Measurements from ENCODE around the gene PCDHGA11.
"Not testable (repeated sequence)": the region's sequence is repeated elsewhere in the genome, so short reads cannot be mapped to it uniquely, and the experiment has no call there.

Gene PCDHGA11

DNA sequence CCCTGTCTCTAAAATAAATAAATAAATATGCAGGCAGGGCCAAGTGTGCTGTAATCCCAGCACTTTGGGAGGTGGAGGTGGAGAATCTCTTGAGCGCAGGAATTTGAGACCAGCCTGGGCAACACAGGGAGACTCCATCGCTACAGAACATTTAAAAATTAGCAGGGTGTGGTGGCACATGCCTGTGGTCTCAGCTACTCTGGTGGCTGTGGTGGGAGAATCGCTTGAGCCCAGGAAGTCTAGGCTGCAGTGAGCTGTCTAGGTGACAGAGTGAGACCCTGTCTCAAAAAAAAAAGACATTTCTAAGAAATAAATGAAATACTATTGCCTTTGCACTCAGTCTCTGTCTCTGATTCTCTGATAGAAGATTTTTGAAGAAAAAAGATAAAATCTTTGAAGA is 9.3 kb upstream of the PCDHGA11 start:
- no peaks in the 10 kb centered on the region for H3K9me3 ChIP-seq
- H3K4me3 ChIP-seq (ENCODE audit: low read depth, low read length), result no peak overlapping the region
- DNase-seq, result no peak
- no peaks in the 10 kb centered on the region for H3K27me3 ChIP-seq
- H3K4me1 ChIP-seq, result no peaks in the 10 kb centered on the region
- H3K36me3 ChIP-seq, result no peaks in the 10 kb centered on the region
- TF ChIP-seq CTCF (IDR thresholded peaks at IDR 0.05; ENCODE audit: low read depth, low read length), result no peak

- Histone ChIP-seq H3K4me3 (ENCODE audit: low read depth, low read length) (no peak within 1 kb of the TSS), H3K9me3 (no peaks in the 10 kb centered on the region; the same call in 1 of the 2 replicates)
- DNase-seq, result peak; percentile 49
Observed at GRCh38 chr5:141412854-141413539, 7.9 kb upstream of the PCDHGA11 start, which contains the start of gene PCDHGA10. TSS of gene PCDHGA10 (plus strand) at chr5:141412987. CDS start at chr5:141413176, 189 bp downstream.

GRCh38 chr5:141413540-141414069 is 7.2 kb upstream of the PCDHGA11 start:
- DNase-seq, result no peak
- Histone ChIP-seq H3K4me3 (ENCODE audit: low read depth, low read length) (no peak overlapping the region), H3K4me1 (no peaks in the 10 kb centered on the region), H3K9me3 (no peaks in the 10 kb centered on the region; the same call in 1 of the 2 replicates), H3K36me3 (no peaks in the 10 kb centered on the region), H3K27me3 (no peaks in the 10 kb centered on the region)
- no peak for TF ChIP-seq CTCF (IDR thresholded peaks at IDR 0.05; ENCODE audit: low read depth, low read length)

More at GRCh38 chr5:141412854-141413539, 7.9 kb upstream of the PCDHGA11 start, which contains the start of gene PCDHGA10:
- Histone ChIP-seq H3K4me1 (no peaks in the 10 kb centered on the region), H3K36me3 (no peaks in the 10 kb centered on the region), H3K27me3 (no peaks in the 10 kb centered on the region)
- peak; percentile 50 for TF ChIP-seq CTCF (IDR thresholded peaks at IDR 0.05; ENCODE audit: low read depth, low read length)

DNA sequence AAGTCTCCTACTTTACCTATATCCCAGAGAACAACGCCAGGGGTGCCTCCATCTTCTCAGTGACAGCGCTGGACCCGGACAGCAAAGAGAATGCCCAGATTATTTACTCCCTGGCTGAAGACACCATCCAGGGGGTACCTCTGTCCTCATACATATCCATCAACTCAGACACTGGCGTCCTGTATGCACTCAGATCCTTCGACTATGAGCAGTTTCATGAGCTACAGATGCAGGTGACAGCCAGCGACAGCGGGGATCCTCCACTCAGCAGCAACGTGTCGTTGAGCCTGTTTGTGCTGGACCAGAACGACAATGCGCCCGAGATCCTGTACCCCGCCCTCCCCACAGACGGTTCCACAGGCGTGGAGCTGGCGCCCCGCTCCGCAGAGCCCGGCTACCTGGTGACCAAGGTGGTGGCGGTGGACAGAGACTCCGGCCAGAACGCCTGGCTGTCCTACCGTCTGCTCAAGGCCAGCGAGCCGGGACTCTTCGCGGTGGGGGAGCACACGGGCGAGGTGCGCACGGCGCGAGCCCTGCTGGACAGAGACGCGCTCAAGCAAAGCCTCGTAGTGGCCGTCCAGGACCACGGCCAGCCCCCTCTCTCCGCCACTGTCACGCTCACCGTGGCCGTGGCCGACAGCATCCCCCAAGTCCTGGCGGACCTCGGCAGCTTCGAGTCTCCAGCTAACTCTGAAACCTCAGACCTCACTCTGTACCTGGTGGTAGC is 6.1 kb upstream of the PCDHGA11 start:
- not testable (repeated sequence) for H3K36me3 ChIP-seq; H3K4me1 ChIP-seq; H3K4me3 ChIP-seq (ENCODE audit: low read depth, low read length); H3K9me3 ChIP-seq; H3K27me3 ChIP-seq; DNase-seq

DNA sequence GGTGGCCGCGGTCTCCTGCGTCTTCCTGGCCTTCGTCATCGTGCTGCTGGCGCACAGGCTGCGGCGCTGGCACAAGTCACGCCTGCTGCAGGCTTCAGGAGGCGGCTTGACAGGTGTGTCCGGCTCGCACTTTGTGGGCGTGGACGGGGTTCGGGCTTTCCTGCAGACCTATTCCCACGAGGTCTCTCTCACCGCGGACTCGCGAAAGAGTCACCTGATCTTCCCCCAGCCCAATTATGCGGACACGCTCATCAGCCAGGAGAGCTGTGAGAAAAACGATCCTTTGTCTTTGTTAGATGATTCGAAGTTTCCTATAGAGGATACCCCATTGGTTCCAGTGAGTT is 5.6 kb upstream of the PCDHGA11 start:
- DNase-seq; H3K4me3 ChIP-seq (ENCODE audit: low read depth, low read length); H3K4me1 ChIP-seq; H3K36me3 ChIP-seq; H3K27me3 ChIP-seq; H3K9me3 ChIP-seq: not testable (repeated sequence)

DNA sequence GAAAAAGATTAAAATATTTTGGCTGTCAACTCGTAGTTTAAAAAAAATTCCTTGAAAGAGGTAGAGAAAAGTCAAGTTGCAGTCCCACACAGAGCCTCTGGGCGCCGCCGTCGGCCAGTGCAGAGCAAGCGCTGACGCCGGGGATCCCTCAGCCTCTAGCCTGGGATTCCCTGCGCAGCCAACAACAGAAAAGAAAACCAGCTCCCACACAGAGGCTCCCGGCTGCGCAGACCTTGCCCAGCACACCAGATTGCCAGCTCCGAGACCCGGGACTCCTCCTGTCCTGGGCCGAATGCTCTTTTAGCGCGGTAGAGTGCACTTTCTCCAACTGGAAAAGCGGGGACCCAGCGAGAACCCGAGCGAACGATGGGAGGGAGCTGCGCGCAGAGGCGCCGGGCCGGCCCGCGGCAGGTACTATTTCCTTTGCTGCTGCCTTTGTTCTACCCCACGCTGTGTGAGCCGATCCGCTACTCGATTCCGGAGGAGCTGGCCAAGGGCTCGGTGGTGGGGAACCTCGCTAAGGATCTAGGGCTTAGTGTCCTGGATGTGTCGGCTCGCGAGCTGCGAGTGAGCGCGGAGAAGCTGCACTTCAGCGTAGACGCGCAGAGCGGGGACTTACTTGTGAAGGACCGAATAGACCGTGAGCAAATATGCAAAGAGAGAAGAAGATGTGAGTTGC is 3.2 kb upstream of the PCDHGA11 start, which contains the start of gene PCDHGB7:
PCDHGB7 (plus strand) TSS at position 184 of the 679 bp plus-strand sequence; CDS start at position 367, 183 bp downstream.
- not testable (repeated sequence) for H3K4me3 ChIP-seq (ENCODE audit: low read depth, low read length); H3K27me3 ChIP-seq; H3K9me3 ChIP-seq; H3K4me1 ChIP-seq; H3K36me3 ChIP-seq
- TF ChIP-seq CTCF (IDR thresholded peaks at IDR 0.05; ENCODE audit: low read depth, low read length), result peak; percentile 78
- DNase-seq, result peak; percentile 83

Data from BE2C (cell line).